ENCODE results near the gene CNTN4. TPM values are rescaled to one million over a fixed set of nuclear protein-coding genes. Genes with fewer than 3 reads are reported as not detected.

CNTN4 gene
- total RNA-seq, 3 donors from 2014 or later (not counting 1 experiment from before 2014, with no cell fraction given): not detected

- Histone ChIP-seq H3K27me3 (ENCODE audit: control insufficient read depth, insufficient read depth, low read length) (no peaks in the 10 kb centered on the region), H3K4me3 (ENCODE audit: low read length) (no peak overlapping the region), H3K9me3 (ENCODE audit: control insufficient read depth, insufficient read depth, low read length) (peaks cover 2% of the 10 kb centered on the region), H3K36me3 (ENCODE audit: control insufficient read depth, insufficient read depth, low read length) (no peaks in the 10 kb centered on the region), H3K4me1 (ENCODE audit: control insufficient read depth, insufficient read depth, low read length) (no peaks in the 10 kb centered on the region), H3K27ac (ENCODE audit: low read length) (no peak overlapping the region)
- intact Hi-C loops (cut with micrococcal nuclease): no loop called here
- H3K4me3 Mint-ChIP-seq: no peak overlapping the region
- no peak for TF ChIP-seq CTCF (IDR thresholded peaks at IDR 0.05)
- H3K27me3 Mint-ChIP-seq (ENCODE audit: low read depth in 2 of 2): no peaks in the 10 kb centered on the region
- peaks cover 4 to 8% of the 10 kb centered on the region in 2 donors for H3K9me3 Mint-ChIP-seq
- H3K36me3 Mint-ChIP-seq: no peaks in the 10 kb centered on the region
- ATAC-seq (no peak), DNase-seq (no peak)
- 80% methylated on average over 5 of the region's 5 CpGs for whole genome bisulfite sequencing (ENCODE audit: insufficient coverage)
- H3K4me1 Mint-ChIP-seq: no peaks in the 10 kb centered on the region
- no peak overlapping the region for H3K27ac Mint-ChIP-seq
Measured at GRCh38 chr3:2343031-2343682, 244.5 kb downstream of the CNTN4 start.

DNA sequence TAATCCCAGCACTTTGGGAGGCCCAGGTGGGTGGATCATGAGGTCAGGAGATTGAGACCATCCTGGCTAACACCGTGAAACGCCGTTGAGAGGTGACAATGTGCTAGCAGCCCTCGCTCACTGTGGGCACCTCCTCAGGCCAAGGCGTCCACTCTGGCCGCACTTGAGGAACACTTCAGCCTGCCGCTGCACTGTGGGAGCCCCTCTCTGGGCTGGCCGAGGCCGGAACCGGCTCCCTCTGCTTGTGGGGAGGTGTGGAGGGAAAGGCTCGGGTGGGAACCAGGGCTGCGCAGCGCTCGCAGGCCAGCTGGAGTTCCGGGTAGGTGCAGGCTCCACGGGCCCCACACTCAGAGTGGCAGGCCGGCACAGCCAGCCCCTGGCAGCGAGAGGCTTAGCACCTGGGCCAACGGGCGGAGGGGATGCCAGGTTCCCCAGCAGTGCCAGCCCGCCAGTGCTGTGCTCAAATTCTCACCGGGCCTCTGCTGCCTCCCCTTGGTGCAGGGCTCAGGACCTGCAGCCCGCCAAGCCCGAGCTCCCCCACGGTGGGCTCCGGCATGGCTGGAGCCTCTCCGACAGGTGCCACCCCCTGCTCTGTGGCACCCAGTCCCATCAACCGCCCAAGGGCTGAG is 253.6 kb downstream of the CNTN4 start:
- Mint-ChIP-seq H3K9me3 (peaks cover 5 to 9% of the 10 kb centered on the region in 2 donors), H3K36me3 (no peaks in the 10 kb centered on the region), H3K27ac (no peak overlapping the region), H3K4me3 (no peak overlapping the region), H3K4me1 (no peaks in the 10 kb centered on the region), H3K27me3 (ENCODE audit: low read depth in 2 of 2) (no peaks in the 10 kb centered on the region)
- no peak for TF ChIP-seq CTCF (IDR thresholded peaks at IDR 0.05)
- DNase-seq (no peak), ATAC-seq (no peak)
- Histone ChIP-seq H3K9me3 (ENCODE audit: control insufficient read depth, insufficient read depth, low read length) (peaks cover 5% of the 10 kb centered on the region), H3K4me3 (ENCODE audit: low read length) (no peak overlapping the region), H3K4me1 (ENCODE audit: control insufficient read depth, insufficient read depth, low read length) (no peaks in the 10 kb centered on the region), H3K27me3 (ENCODE audit: control insufficient read depth, insufficient read depth, low read length) (no peaks in the 10 kb centered on the region), H3K27ac (ENCODE audit: low read length) (no peak overlapping the region), H3K36me3 (ENCODE audit: control insufficient read depth, insufficient read depth, low read length) (no peaks in the 10 kb centered on the region)
- 91% methylated on average over 28 of the region's 28 CpGs for WGBS (ENCODE audit: insufficient coverage)
- intact Hi-C loops (cut with micrococcal nuclease): no loop called here

- no peak overlapping the region for H3K4me3 Mint-ChIP-seq
- no peak for ATAC-seq
- no peaks in the 10 kb centered on the region for H3K36me3 ChIP-seq (ENCODE audit: control insufficient read depth, insufficient read depth, low read length)
- intact Hi-C loops (cut with micrococcal nuclease): no loop called here
- H3K4me3 ChIP-seq (ENCODE audit: low read length): no peak overlapping the region
- no peaks in the 10 kb centered on the region for H3K27me3 ChIP-seq (ENCODE audit: control insufficient read depth, insufficient read depth, low read length)
- peaks cover 5 to 8% of the 10 kb centered on the region in 2 donors for H3K9me3 Mint-ChIP-seq
- peaks cover 5% of the 10 kb centered on the region for H3K9me3 ChIP-seq (ENCODE audit: control insufficient read depth, insufficient read depth, low read length)
- H3K4me1 Mint-ChIP-seq: no peaks in the 10 kb centered on the region
- H3K36me3 Mint-ChIP-seq: no peaks in the 10 kb centered on the region
- H3K27ac Mint-ChIP-seq: no peak overlapping the region
- H3K4me1 ChIP-seq (ENCODE audit: control insufficient read depth, insufficient read depth, low read length): no peaks in the 10 kb centered on the region
- H3K27ac ChIP-seq (ENCODE audit: low read length): no peak overlapping the region
- WGBS (ENCODE audit: insufficient coverage): 20% methylated on average over 1 of the region's 1 CpG
- TF ChIP-seq CTCF (IDR thresholded peaks at IDR 0.05): no peak
- H3K27me3 Mint-ChIP-seq (ENCODE audit: low read depth in 2 of 2): no peaks in the 10 kb centered on the region
- DNase-seq: no peak
Measured at GRCh38 chr3:2354702-2355101, 256.0 kb downstream of the CNTN4 start.
